Mucosa of descending colon (tissue), 3 donors: ENCODE results near the gene FKBP10. TPM values are rescaled to one million over a fixed set of nuclear protein-coding genes. Genes with fewer than 3 reads are reported as not detected.

Source experiments
- ATAC-seq: fragments of 200-7000 bp; cut with Tn5 transposase; one replicate; pipeline ENCODE4 v1.9.1; 2020; ENCODE audit warnings: mild to moderate bottlenecking, moderate library complexity
- DNase-seq, 3 donors: peaks; one replicate each; pipeline ENCODE4 v3.0.0-alpha.2; 2020
- H3K36me3 ChIP-seq: fragments of 200-600 bp; one replicate; pipeline ENCODE4 v1.8.0; 2021; ENCODE audit warnings: low read depth, mild to moderate bottlenecking
- H3K4me1 ChIP-seq: fragments of 200-600 bp; one replicate; pipeline ENCODE4 v1.8.0; 2021; ENCODE audit warnings: low read depth, mild to moderate bottlenecking
- H3K4me3 ChIP-seq: fragments of 200-600 bp; one replicate; pipeline ENCODE4 v1.8.0; 2021; ENCODE audit warnings: mild to moderate bottlenecking
- H3K9me3 ChIP-seq: fragments of 200-600 bp; one replicate; pipeline ENCODE4 v1.8.0; 2021; ENCODE audit warnings: mild to moderate bottlenecking
- intact Hi-C, 2 donors: fragments of 100-400 bp; cut with DNase I in 1 of 2; cut with micrococcal nuclease in 1 of 2; formaldehyde crosslinking; loops; one replicate each; pipeline versions ENCODE4 v1.11.0 to v1.11.1; 2022; cut with DNase I, micrococcal nuclease
- total RNA-seq, 3 donors: library from RNA; stranded (reverse); fragmentation: NEBNext Ultra II Directional in 2 of 3; extraction: Animal tissue kit (Norgen Biotek cat#: 25700) in 2 of 3; gene quantifications; one replicate each; pipeline versions ENCODE4 v1.2.1 to v1.2.4, GENCODE V29; 2021 to 2023
- TF ChIP-seq, protein P1 (sequence below): fragments of 200-600 bp; IDR thresholded peaks from one replicate; pipeline ENCODE4 v1.8.0; 2022; ENCODE audit warnings: antibody characterized with exemption, mild to moderate bottlenecking
- donor health status: DM: no; HTN: no; CAD: no; lungs with moderate emphysema.
- donor health status: DM: no; HTN: no; CAD: no.
- donor health status: DM: no; HTN: yes; CAD: no.

The FKBP10 gene
- total RNA-seq, 3 donors from 2014 or later, result 5.7 to 32.7 (median 18.6) TPM

DNA sequence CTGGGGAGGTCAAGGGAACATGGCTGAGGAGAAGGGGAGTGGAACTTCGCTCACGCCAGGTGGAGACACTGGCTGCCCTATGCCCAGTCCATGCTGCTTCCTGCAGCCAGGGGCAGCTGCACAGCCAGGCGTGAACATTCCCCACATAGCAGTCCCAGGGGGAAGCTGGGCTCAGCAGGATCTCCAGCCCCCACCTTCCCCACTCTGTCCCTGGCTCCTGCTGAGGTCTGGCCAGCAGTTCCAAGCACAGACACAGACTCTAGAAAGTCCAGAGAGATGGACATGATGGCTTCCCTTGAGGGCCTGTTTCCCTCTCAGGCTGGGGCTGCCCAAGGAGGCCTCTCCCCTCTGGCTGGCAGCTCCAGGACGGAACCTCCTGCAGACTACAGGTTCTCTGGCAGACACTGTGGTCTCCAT is 35.6 kb upstream of the FKBP10 start:
- no peak overlapping the region for H3K4me3 ChIP-seq

DNA sequence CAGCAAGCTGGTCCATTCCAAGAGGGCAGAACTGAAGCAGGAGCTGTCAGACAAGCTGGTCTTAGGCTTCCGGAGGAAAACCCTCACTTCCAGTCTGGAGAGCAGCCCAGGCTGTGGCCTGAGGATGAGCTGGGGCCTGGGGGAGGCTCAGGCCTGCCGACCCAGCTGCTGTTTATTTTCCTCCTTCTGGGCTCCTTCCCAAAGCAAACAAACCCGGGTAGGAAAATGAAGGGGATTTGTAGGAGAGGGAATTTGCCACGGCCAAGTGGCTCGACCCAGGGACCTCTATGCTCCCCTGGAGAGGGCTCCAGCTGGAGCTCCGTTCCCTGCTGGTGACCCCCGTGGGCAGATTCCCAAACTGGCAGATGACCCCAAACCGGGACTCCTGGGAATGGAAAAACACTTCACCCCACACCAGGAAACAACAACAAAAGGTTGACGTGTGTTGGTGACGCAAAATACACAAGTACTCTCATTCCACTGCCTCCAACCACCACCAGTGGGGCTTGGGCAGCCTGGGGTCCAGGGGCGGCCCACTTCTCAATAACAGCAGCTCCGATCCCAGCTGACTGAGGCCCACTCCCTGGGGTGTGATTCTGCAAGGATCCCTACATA is 35.1 kb upstream of the FKBP10 start:
- DNase-seq (peak; percentile 71 to 77 (median 76)), ATAC-seq (peak; percentile 38)
- TF ChIP-seq, protein P1, sequence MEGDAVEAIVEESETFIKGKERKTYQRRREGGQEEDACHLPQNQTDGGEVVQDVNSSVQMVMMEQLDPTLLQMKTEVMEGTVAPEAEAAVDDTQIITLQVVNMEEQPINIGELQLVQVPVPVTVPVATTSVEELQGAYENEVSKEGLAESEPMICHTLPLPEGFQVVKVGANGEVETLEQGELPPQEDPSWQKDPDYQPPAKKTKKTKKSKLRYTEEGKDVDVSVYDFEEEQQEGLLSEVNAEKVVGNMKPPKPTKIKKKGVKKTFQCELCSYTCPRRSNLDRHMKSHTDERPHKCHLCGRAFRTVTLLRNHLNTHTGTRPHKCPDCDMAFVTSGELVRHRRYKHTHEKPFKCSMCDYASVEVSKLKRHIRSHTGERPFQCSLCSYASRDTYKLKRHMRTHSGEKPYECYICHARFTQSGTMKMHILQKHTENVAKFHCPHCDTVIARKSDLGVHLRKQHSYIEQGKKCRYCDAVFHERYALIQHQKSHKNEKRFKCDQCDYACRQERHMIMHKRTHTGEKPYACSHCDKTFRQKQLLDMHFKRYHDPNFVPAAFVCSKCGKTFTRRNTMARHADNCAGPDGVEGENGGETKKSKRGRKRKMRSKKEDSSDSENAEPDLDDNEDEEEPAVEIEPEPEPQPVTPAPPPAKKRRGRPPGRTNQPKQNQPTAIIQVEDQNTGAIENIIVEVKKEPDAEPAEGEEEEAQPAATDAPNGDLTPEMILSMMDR, result no peak
- no peaks in the 10 kb centered on the region for H3K36me3 ChIP-seq
- intact Hi-C loops, result no loop called here
- H3K9me3 ChIP-seq, result no peaks in the 10 kb centered on the region
- peaks cover 81% of the 10 kb centered on the region for H3K4me1 ChIP-seq
- H3K4me3 ChIP-seq, result no peak overlapping the region

More for the DNA sequence above, 35.6 kb upstream of the FKBP10 start:
- Histone ChIP-seq H3K9me3 (no peaks in the 10 kb centered on the region), H3K4me1 (peaks cover 80% of the 10 kb centered on the region), H3K36me3 (no peaks in the 10 kb centered on the region)
- TF ChIP-seq, protein P1, result no peak
- intact Hi-C loops, result no loop called here
- DNase-seq, result peak in 1 of 3 donors; percentile 58
- ATAC-seq, result peak; percentile 2

DNA sequence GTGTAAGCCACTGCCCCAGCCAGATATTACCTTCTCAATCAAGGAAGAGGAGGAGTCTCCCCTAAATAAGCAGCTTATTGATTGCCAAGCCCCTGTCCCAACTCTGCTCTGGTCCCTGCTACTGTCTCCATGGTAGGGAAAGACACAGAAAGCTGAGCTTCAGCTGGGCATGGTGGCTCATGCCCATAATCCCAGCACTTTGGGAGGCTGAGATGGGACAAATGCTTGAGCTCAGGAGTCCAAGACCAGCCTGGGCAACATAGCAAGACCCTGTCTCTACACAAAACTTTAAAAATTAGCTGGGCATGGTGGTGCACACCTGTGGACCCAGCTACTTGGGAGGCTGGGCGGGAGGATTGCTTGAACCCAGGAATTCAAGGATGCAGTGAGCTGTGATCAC is 32.9 kb upstream of the FKBP10 start:
- Histone ChIP-seq H3K9me3 (no peaks in the 10 kb centered on the region), H3K36me3 (no peaks in the 10 kb centered on the region), H3K4me3 (no peak overlapping the region), H3K4me1 (peaks cover 73% of the 10 kb centered on the region)
- intact Hi-C loops, result no loop called here
- DNase-seq, result no peak
- no peak for ATAC-seq
- TF ChIP-seq, protein P1, result no peak

DNA sequence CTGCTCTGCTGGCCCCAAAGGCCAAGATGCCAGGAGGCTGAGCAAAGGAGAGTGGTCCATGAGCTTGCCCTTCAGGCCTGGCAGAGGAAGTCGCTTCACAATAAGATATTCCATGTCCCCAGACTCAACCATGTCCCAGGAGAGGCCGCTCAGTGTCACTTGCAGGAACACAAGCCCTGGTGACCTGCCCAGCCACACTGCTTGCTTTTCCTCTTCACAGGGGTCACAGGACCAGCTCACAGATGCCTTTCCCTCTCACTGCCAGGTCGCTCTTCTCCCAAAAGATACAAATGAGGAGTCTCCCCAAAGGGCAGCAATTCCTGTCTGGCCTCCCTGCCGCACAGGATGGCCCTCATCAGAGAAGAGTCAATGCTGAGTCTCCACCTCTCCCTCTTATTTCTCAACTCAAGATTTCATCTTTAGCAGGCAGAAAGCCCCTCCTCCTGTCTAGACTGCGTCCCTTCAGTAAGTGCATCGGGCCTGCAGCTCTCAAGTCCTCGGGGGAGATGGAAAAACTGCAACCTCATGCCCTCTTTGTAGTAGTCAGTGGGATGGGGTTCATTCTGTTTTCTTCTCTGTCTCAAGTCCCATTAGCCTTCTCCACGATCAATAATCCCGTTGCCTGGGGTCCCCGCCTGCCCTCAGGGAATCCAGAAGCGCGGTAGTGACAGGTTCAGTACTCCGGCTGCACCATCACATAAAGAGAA is 31.2 kb upstream of the FKBP10 start:
- DNase-seq (no peak), ATAC-seq (no peak)
- TF ChIP-seq, protein P1, result no peak
- intact Hi-C loops, result no loop called here
- H3K9me3 ChIP-seq, result no peaks in the 10 kb centered on the region
- no peaks in the 10 kb centered on the region for H3K36me3 ChIP-seq
- no peak overlapping the region for H3K4me3 ChIP-seq
- peaks cover 57% of the 10 kb centered on the region for H3K4me1 ChIP-seq

DNA sequence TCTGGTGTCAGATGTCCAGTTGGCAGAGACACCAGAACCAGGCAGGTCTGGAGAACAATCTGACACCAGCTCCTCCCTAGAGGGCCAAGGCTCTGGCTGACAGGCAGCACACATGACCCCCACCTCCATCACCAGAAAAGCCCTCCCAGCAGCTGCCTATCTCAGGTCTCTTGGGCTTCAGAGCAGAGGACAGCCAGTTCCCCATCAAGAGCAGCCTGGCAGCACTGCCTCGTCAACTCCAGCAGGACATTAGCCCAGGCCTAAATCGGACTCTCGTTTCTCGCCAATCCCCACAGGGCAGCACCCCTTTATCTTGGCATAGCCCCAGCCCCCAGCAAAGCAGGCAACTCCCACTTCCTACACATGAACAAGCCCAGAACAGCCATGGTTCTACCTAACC is 30.7 kb upstream of the FKBP10 start:
- intact Hi-C loops, result no loop called here
- TF ChIP-seq, protein P1, result no peak
- peaks cover 51% of the 10 kb centered on the region for H3K4me1 ChIP-seq
- H3K4me3 ChIP-seq, result no peak overlapping the region
- ATAC-seq, result no peak
- H3K36me3 ChIP-seq, result no peaks in the 10 kb centered on the region
- H3K9me3 ChIP-seq, result no peaks in the 10 kb centered on the region
- no peak for DNase-seq
